Activated gamma-delta T cell treated with anti-CD3 and anti-CD28 coated beads, Interleukin-2, amount 50 U/mL, for 16 hours (primary cell): ENCODE data around the gene CFAP97D1.

Experiments
- DNase-seq: peaks from one replicate; pipeline ENCODE4 v3.0.0-alpha.2; 2020; ENCODE audit warnings: low read depth

Gene CFAP97D1

GRCh38 chr17:43780135-43780534 is at the start of gene CFAP97D1:
CFAP97D1 (plus strand) TSS chr17:43780435; CDS start chr17:43780463, 28 bp downstream.
- no peak for DNase-seq

- no peak for DNase-seq
Observed at GRCh38 chr17:43732958-43733357, 47.3 kb upstream of the CFAP97D1 start.

DNA sequence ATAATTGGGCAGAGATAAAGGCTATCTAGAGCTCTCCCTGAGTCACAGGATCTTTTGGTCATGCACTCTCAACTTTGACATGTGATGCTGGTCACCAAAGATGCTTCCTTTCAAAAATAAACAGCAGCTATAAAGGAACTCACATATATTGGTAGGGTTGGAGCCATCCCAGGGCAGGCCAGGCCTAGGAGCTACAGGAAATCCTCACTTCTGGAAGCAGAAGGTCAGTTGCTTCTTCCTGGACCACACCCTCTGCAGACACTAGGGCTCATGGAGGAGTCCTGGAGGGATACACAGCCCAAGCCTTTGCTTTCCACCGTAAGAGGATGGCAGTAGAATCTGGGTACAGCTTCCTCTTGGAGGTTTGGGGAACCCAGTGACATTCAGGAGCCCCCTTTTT is 46.3 kb upstream of the CFAP97D1 start:
- DNase-seq: no peak

- DNase-seq: no peak
Observed at GRCh38 chr17:43734376-43734775, 45.9 kb upstream of the CFAP97D1 start.

GRCh38 chr17:43736389-43736788 is 43.8 kb upstream of the CFAP97D1 start:
- DNase-seq: no peak

DNA sequence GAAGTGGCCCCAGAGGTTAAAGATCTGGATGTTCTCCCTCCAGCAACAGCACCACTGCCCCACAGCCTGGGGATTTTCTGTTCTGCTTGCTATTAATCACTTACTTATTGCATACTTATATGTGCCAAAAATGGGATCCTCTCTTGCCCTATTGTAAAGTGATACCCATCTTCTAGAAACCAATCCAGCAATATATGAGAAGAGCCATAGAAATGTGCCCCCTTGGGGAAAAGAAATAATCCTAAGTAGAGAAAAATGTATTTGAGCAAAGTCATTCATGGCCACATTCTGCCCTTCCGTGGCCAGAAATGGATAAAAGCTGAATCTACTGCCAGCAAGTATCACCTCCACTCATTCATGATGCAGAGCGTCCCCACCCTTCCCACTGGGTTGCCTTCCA is 42.5 kb upstream of the CFAP97D1 start:
- no peak for DNase-seq

DNA sequence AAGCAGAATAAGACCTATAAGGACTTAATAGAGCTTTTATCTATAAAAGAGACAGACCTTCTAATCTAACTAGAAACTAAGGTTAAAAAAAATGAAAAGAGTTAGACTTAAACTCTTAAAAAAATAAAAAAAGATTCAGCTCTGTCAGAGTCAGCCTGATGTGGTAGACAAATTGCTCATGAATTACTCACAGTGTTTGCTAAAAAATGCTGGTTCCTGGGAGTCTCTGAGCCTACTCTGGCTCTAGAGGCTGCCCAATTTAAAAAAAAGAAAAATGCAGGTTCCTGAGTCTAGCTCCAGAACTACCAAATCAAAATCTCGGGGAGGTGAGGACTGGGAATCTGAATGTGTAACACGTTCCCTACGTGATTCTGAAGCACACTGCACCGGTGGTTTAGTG is 39.7 kb upstream of the CFAP97D1 start:
- DNase-seq: no peak

- DNase-seq: no peak
Observed at GRCh38 chr17:43741636-43742035, 38.6 kb upstream of the CFAP97D1 start.

GRCh38 chr17:43745541-43745940 is 34.7 kb upstream of the CFAP97D1 start:
- no peak for DNase-seq

- DNase-seq: no peak
Observed at GRCh38 chr17:43750153-43750552, 30.1 kb upstream of the CFAP97D1 start.

DNA sequence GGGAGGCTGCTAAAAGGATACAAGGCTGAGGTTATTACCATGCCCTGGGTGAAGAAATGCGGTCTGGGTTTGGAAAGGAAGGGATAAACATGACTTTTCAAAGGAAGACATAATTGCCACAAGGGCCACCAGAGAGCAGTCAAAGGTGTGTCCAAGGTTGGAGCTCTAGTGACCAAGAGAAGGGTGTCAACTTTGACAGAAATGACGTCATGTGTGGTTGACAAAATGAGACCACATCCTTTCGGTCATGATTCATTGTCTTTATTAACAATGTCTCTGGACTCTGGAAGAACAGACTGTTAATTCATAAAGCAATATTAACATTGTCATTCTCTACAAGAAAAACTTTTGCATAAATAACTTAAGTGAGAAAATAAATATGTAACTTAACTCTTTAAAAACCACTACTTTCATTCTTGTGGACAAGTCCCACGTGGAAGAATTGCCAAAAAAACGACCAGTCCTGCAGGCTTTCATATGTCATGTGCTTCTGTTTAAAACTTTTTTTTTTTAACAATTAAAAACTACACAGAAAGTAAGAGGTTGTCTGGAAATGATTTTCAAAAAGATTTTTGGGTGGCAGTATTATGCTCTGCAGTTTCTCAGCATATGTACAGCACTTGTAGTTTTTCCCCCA is 26.6 kb upstream of the CFAP97D1 start:
- no peak for DNase-seq

GRCh38 chr17:43754947-43755346 is 25.3 kb upstream of the CFAP97D1 start:
- DNase-seq: no peak

DNA sequence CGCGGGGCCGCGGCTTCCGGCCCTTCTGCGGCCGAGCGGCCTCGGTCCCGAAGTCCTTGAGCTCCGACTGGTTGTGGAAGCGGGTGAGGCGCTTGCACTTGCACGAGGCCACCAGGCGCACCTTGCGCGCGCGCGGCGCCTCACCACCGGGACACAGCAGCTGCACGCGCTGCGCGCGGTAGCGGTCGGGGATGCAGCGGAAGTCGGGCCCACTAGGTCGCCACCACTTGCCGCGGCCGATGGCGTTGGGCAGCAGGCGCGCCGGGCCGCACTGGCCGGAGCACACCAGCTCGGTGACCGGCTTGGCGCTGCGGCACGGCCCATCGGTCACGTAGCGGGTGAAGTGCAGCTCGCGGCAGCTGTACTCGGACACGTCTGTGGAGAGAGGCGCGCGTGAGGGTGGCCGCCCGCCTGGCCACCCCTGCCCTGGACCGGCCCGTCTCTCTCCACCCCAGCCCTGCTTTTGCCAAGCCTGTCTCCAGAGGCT is 24.8 kb upstream of the CFAP97D1 start:
- no peak for DNase-seq

- no peak for DNase-seq
Observed at GRCh38 chr17:43756201-43756600, 24.0 kb upstream of the CFAP97D1 start.

DNA sequence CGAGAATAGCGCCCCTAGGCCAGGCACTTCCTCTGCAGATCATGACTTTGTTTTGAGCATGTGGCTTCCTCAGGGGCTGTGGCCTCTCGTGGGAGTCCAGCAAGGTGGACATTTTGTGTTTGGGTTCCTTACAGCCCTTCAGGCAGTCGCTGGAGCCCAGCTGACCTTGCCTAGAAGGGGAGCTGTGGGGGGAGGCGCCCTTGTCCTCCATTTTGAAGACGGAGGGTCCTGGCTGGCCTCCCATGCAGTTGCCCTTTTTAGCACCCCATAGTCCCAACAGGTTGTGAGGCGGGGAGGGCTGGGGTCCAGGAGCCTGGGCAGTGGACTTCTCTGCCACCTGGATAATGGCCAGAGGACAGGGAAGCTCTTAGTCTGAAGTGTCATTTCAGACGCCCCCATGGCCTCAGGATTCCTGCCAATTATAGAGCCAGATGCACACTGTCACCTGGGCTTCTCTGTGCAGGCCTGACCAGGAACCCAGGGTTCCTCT is 23.0 kb upstream of the CFAP97D1 start:
- DNase-seq: no peak

- DNase-seq: no peak
Observed at GRCh38 chr17:43758086-43758485, 22.1 kb upstream of the CFAP97D1 start.

DNA sequence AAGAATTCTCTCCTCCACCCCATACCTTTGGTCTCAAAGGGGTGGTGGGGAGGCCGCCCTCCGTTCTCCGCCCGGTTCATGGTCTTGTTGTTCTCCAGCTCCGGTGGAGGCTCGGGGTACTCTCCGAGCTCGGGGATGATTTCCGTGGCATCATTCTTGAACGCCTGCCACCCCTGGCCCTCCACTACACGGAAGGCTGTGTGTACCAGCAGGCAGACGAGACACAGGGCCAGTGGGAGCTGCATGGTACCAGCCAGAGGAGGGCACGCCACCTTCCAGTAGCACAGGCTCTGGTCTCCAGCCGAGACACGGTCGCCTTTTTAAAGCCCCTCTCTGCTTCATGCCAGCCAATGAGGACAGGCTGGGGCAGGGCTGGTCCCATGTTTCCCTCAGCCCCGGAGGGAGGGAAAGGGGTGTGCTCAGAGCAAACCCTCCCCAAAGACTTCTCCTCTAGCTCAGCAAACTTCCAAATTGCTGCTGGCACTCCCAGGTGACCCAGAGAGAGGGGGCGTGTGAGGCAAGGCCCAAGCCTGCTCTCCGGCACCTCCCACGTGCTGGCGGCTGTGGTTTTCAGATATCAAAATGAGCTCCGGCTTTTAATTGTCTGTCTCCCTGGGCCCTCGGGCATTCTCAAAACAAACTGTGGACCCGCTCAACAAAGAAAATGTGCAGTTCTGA is 21.6 kb upstream of the CFAP97D1 start, which contains the start of gene SOST:
TSS of gene SOST (minus strand) at position 295 of the 678 bp plus-strand sequence. CDS start at position 245, 50 bp downstream.
- no peak for DNase-seq

GRCh38 chr17:43759836-43760235 is 20.4 kb upstream of the CFAP97D1 start:
- no peak for DNase-seq

DNA sequence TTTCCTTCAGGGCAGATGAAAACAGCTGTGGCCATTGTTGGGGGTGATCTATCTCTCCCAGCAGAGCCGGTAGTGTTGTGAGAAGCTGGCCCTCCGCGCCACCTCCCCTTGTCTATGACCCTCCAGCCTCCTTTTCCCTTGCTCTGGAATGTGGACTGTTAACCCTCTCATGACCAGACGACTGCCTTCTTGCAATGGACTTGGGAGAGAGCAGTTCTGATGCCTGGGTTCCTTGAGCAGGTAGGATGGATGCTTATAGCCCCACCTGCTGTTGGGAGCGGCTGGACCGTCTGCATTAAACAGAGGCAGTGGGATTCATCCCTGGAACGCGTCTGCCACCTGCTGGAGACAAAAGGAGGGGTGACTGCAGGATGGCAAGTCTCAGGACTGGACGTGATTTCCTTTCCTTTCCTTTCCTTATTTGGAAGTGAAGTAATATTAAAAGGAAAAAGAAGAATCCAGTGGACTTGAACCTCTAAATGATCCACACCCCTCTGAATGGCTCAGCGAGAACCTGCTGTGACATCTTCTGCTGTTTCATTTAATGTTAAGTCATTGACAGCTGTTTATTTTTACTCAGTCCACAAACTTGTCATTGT is 19.9 kb upstream of the CFAP97D1 start:
- DNase-seq: peak; percentile 83

DNA sequence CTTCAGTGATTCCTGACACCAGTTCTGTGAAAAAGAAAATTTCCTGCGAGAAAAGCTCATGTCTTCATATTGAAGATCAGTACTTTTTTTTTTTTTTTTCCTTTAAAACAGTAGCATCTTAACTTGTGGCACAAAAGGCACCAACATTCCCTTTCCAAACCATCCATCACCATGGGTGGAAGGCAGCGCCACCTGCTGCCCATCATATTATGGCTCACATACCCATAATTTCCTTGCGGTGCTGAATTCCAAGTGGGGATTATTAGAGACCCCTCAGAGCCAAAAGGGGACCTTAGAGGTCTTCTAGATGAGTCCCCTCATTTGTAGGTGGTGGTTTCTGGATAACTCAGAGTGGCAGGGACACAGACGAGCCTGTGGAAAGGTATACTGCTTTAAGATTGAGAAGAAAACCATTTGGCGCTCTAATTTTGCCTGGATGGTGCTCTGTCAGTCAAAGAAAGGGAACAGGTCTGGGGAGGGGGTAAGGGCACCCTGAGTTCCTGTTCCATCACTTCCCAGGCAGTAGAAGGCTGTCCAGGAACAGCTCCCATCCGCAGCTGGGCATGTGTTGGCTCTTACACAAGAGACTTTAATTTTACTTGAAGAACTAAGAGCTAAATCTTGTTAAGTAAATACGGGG is 13.7 kb upstream of the CFAP97D1 start:
- peak; percentile 40 for DNase-seq

- no peak for DNase-seq
Observed at GRCh38 chr17:43767053-43767712, 13.1 kb upstream of the CFAP97D1 start.

DNA sequence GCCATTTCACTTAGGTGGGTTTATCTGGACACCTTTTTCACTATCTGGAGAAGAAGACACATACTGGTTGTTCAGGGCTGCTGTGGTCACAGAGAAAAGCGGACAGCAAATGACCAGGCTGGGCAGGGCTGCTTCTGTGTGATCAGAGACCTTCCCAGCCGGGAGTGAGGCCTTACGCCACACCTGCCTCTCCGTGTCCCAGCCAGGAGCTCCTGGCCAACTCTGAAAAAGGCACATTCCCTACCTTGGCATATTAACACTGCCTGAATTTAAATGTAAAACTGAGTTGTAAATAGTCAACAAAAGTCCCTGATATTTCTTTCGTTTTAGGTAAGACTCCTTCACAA is 12.5 kb upstream of the CFAP97D1 start:
- no peak for DNase-seq
